Fibroblast of lung (primary cell): ENCODE results near the gene CABP1.

Experiments used
- CTCF ChIP-seq, 2 donors: IDR thresholded peaks in 1 of 2; conservative IDR thresholded peaks in 1 of 2; 1 replicate in 1 of 2; 2 replicates in 1 of 2; pipeline ENCODE4 v1.5.1; 2011 to 2012; ENCODE audit warnings: low read length in 2 of 2, control low read depth in 1 of 2, inconsistent platforms in 1 of 2, low read depth in 1 of 2, mild to moderate bottlenecking in 1 of 2
- EZH2 ChIP-seq: IDR thresholded peaks from 2 replicates; pipeline ENCODE4 v1.5.1; 2012; ENCODE audit warnings: low read length, control low read depth, mild to moderate bottlenecking; ENCODE audit errors: missing control alignments

- no peak for TF ChIP-seq CTCF (conservative IDR thresholded peaks at IDR 0.05 in 1 of 2, IDR thresholded peaks at IDR 0.05 in 1 of 2; ENCODE audit: low read depth in 1 of 2, low read length in 2 of 2)
- no peak for TF ChIP-seq EZH2
Measured at GRCh38 chr12:120711411-120711810, 71.0 kb downstream of the CABP1 start.
